ENCODE results near the gene SLC16A10. TPM values are rescaled to one million over a fixed set of nuclear protein-coding genes. Genes with fewer than 3 reads are reported as not detected.
"Not testable (repeated sequence)": the region's sequence is repeated elsewhere in the genome, so short reads cannot be mapped to it uniquely, and the experiment has no call there.

Gene SLC16A10
- total and polyA plus RNA-seq, 5 donors from 2014 or later = 24.4 to 39.3 (median 32.0) TPM

- peak; percentile 62 to 63 for ATAC-seq (ENCODE audit: low read depth in 2 of 2)
- Mint-ChIP-seq H3K9me3 (no peaks in the 10 kb centered on the region), H3K4me3 (peak overlapping the region; percentile 46 to 74 (median 68)), H3K4me1 (peaks cover 20 to 46% (median 33%) of the 10 kb centered on the region in 4 donors), H3K27me3 (no peaks in the 10 kb centered on the region), H3K27ac (peak overlapping the region; percentile 90 to 95 (median 90)), H3K36me3 (peaks cover 15% of the 10 kb centered on the region)
- peak overlapping the region; percentile 66 for H3K27ac ChIP-seq (ENCODE audit: insufficient read depth, low read length, poor library complexity, severe bottlenecking)
- peak in 2 of 3 donors; percentile 13 to 61 for DNase-seq
- H3K36me3 ChIP-seq (ENCODE audit: control insufficient read depth, insufficient read depth, low read length) = no peaks in the 10 kb centered on the region
- no peaks in the 10 kb centered on the region for H3K27me3 ChIP-seq (ENCODE audit: control insufficient read depth, insufficient read depth, low read length)
- no peaks in the 10 kb centered on the region for H3K9me3 ChIP-seq (ENCODE audit: control insufficient read depth in 2 of 2, low read length in 2 of 2)
- peaks cover 26% of the 10 kb centered on the region for H3K4me1 ChIP-seq (ENCODE audit: control insufficient read depth, insufficient read depth, low read length, poor library complexity, severe bottlenecking)
- peak overlapping the region; percentile 65 for H3K4me3 ChIP-seq (ENCODE audit: low read depth, low read length)
These were observed 114.5 kb downstream of the SLC16A10 start for GRCh38 chr6:111201764-111202163.

GRCh38 chr6:111203539-111203938, 116.2 kb downstream of the SLC16A10 start:
- Mint-ChIP-seq H3K36me3 (peaks cover 12% of the 10 kb centered on the region), H3K4me1 (peaks cover 25 to 39% (median 32%) of the 10 kb centered on the region in 4 donors)
- not testable (repeated sequence) for H3K36me3 ChIP-seq (ENCODE audit: control insufficient read depth, insufficient read depth, low read length); H3K4me3 Mint-ChIP-seq; H3K4me3 ChIP-seq (ENCODE audit: low read depth, low read length); H3K27me3 Mint-ChIP-seq; ATAC-seq (ENCODE audit: low read depth in 2 of 2); DNase-seq; H3K9me3 Mint-ChIP-seq; H3K27ac ChIP-seq (ENCODE audit: insufficient read depth, low read length, poor library complexity, severe bottlenecking); H3K27me3 ChIP-seq (ENCODE audit: control insufficient read depth, insufficient read depth, low read length); H3K27ac Mint-ChIP-seq; H3K9me3 ChIP-seq (ENCODE audit: control insufficient read depth in 2 of 2, low read length in 2 of 2)
- peaks cover 26% of the 10 kb centered on the region for H3K4me1 ChIP-seq (ENCODE audit: control insufficient read depth, insufficient read depth, low read length, poor library complexity, severe bottlenecking)

GRCh38 chr6:111204305-111204704, 117.0 kb downstream of the SLC16A10 start:
- Mint-ChIP-seq H3K27me3 (no peaks in the 10 kb centered on the region), H3K36me3 (peaks cover 12% of the 10 kb centered on the region), H3K4me1 (peaks cover 25 to 35% (median 30%) of the 10 kb centered on the region in 4 donors), H3K4me3 (no peak overlapping the region), H3K9me3 (no peaks in the 10 kb centered on the region), H3K27ac (no peak overlapping the region)
- DNase-seq = no peak
- no peaks in the 10 kb centered on the region for H3K9me3 ChIP-seq (ENCODE audit: control insufficient read depth in 2 of 2, low read length in 2 of 2)
- no peak overlapping the region for H3K4me3 ChIP-seq (ENCODE audit: low read depth, low read length)
- H3K36me3 ChIP-seq (ENCODE audit: control insufficient read depth, insufficient read depth, low read length) = peaks cover 4% of the 10 kb centered on the region
- no peak for ATAC-seq (ENCODE audit: low read depth in 2 of 2)
- no peaks in the 10 kb centered on the region for H3K27me3 ChIP-seq (ENCODE audit: control insufficient read depth, insufficient read depth, low read length)
- H3K4me1 ChIP-seq (ENCODE audit: control insufficient read depth, insufficient read depth, low read length, poor library complexity, severe bottlenecking) = peaks cover 26% of the 10 kb centered on the region
- H3K27ac ChIP-seq (ENCODE audit: insufficient read depth, low read length, poor library complexity, severe bottlenecking) = no peak overlapping the region

GRCh38 chr6:111204881-111205280, 117.6 kb downstream of the SLC16A10 start:
- H3K9me3 ChIP-seq (ENCODE audit: control insufficient read depth in 2 of 2, low read length in 2 of 2) = no peaks in the 10 kb centered on the region
- Mint-ChIP-seq H3K4me3 (no peak overlapping the region), H3K4me1 (peaks cover 22 to 36% (median 32%) of the 10 kb centered on the region in 4 donors), H3K9me3 (no peaks in the 10 kb centered on the region), H3K36me3 (peaks cover 12% of the 10 kb centered on the region), H3K27me3 (no peaks in the 10 kb centered on the region), H3K27ac (no peak overlapping the region)
- ATAC-seq (ENCODE audit: low read depth in 2 of 2) = no peak
- no peaks in the 10 kb centered on the region for H3K27me3 ChIP-seq (ENCODE audit: control insufficient read depth, insufficient read depth, low read length)
- H3K27ac ChIP-seq (ENCODE audit: insufficient read depth, low read length, poor library complexity, severe bottlenecking) = no peak overlapping the region
- H3K4me3 ChIP-seq (ENCODE audit: low read depth, low read length) = no peak overlapping the region
- no peak for DNase-seq
- H3K36me3 ChIP-seq (ENCODE audit: control insufficient read depth, insufficient read depth, low read length) = peaks cover 4% of the 10 kb centered on the region
- H3K4me1 ChIP-seq (ENCODE audit: control insufficient read depth, insufficient read depth, low read length, poor library complexity, severe bottlenecking) = peaks cover 24% of the 10 kb centered on the region

- H3K36me3 Mint-ChIP-seq = peaks cover 15% of the 10 kb centered on the region
- Histone ChIP-seq H3K9me3 (ENCODE audit: control insufficient read depth in 2 of 2, low read length in 2 of 2) (no peaks in the 10 kb centered on the region), H3K27me3 (ENCODE audit: control insufficient read depth, insufficient read depth, low read length) (no peaks in the 10 kb centered on the region), H3K27ac (ENCODE audit: insufficient read depth, low read length, poor library complexity, severe bottlenecking) (no peak overlapping the region), H3K4me3 (ENCODE audit: low read depth, low read length) (no peak overlapping the region), H3K36me3 (ENCODE audit: control insufficient read depth, insufficient read depth, low read length) (peaks cover 4% of the 10 kb centered on the region), H3K4me1 (ENCODE audit: control insufficient read depth, insufficient read depth, low read length, poor library complexity, severe bottlenecking) (peaks cover 18% of the 10 kb centered on the region)
- H3K9me3 Mint-ChIP-seq = peaks cover 0 to 1% (median 0%) of the 10 kb centered on the region in 7 donors
- no peaks in the 10 kb centered on the region for H3K27me3 Mint-ChIP-seq
- H3K4me1 Mint-ChIP-seq = peaks cover 21 to 36% (median 32%) of the 10 kb centered on the region in 4 donors
- H3K27ac Mint-ChIP-seq = no peak overlapping the region
- H3K4me3 Mint-ChIP-seq = no peak overlapping the region
- no peak for ATAC-seq (ENCODE audit: low read depth in 2 of 2)
- no peak for DNase-seq
These were observed 118.2 kb downstream of the SLC16A10 start for GRCh38 chr6:111205502-111205901.

- Mint-ChIP-seq H3K27me3 (no peaks in the 10 kb centered on the region), H3K4me1 (peaks cover 12 to 20% (median 18%) of the 10 kb centered on the region in 4 donors), H3K36me3 (peaks cover 19% of the 10 kb centered on the region), H3K27ac (peak overlapping the region in 2 of 3 donors; percentile 58 to 78), H3K4me3 (no peak overlapping the region), H3K9me3 (peaks cover 0 to 1% (median 0%) of the 10 kb centered on the region in 7 donors)
- Histone ChIP-seq H3K27ac (ENCODE audit: insufficient read depth, low read length, poor library complexity, severe bottlenecking) (no peak overlapping the region), H3K4me1 (ENCODE audit: control insufficient read depth, insufficient read depth, low read length, poor library complexity, severe bottlenecking) (no peaks in the 10 kb centered on the region), H3K36me3 (ENCODE audit: control insufficient read depth, insufficient read depth, low read length) (peaks cover 4% of the 10 kb centered on the region), H3K9me3 (ENCODE audit: control insufficient read depth in 2 of 2, low read length in 2 of 2) (no peaks in the 10 kb centered on the region), H3K27me3 (ENCODE audit: control insufficient read depth, insufficient read depth, low read length) (no peaks in the 10 kb centered on the region), H3K4me3 (ENCODE audit: low read depth, low read length) (no peak overlapping the region)
- no peak for DNase-seq
- no peak for ATAC-seq (ENCODE audit: low read depth in 2 of 2)
These were observed 120.0 kb downstream of the SLC16A10 start for GRCh38 chr6:111207141-111207858.

DNA sequence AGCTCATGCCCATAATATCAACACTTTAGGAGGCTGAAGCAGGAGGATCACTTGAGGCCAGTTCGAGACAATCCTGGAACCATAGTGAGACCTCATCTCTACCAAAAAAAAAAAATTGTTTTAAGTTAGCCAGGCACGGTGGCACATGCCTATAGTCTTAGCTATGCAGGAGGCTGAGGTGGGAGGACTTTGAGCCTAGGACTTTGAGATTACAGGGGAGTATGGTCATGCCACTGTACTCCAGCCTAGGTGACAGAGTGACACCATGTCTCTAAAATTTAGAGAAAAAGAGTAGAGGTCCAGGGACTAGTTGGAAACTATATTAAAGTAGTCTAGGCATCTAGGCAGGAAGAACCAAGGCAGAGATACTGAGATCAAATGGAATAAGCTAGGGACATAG, 121.6 kb downstream of the SLC16A10 start:
- ATAC-seq (ENCODE audit: low read depth in 2 of 2) (no peak), DNase-seq (no peak)
- no peaks in the 10 kb centered on the region for H3K4me1 ChIP-seq (ENCODE audit: control insufficient read depth, insufficient read depth, low read length, poor library complexity, severe bottlenecking)
- Mint-ChIP-seq H3K4me1 (peaks cover 12 to 20% (median 18%) of the 10 kb centered on the region in 4 donors), H3K4me3 (no peak overlapping the region), H3K36me3 (peaks cover 21% of the 10 kb centered on the region), H3K27ac (peak overlapping the region in 1 of 3 donors; percentile 37), H3K27me3 (no peaks in the 10 kb centered on the region), H3K9me3 (peaks cover 0 to 1% (median 0%) of the 10 kb centered on the region in 7 donors)
- H3K27me3 ChIP-seq (ENCODE audit: control insufficient read depth, insufficient read depth, low read length) = no peaks in the 10 kb centered on the region
- H3K9me3 ChIP-seq (ENCODE audit: control insufficient read depth in 2 of 2, low read length in 2 of 2) = no peaks in the 10 kb centered on the region
- no peak overlapping the region for H3K4me3 ChIP-seq (ENCODE audit: low read depth, low read length)
- peaks cover 4% of the 10 kb centered on the region for H3K36me3 ChIP-seq (ENCODE audit: control insufficient read depth, insufficient read depth, low read length)
- peak overlapping the region; percentile 26 for H3K27ac ChIP-seq (ENCODE audit: insufficient read depth, low read length, poor library complexity, severe bottlenecking)

Data from CD4-positive, CD25-positive, alpha-beta regulatory T cell (primary cell).